ENCODE data around the gene RGL1. TPM values are rescaled to one million over a fixed set of nuclear protein-coding genes. Genes with fewer than 3 reads are reported as not detected.

Gene RGL1
- total and polyA plus RNA-seq, 7 donors, result 0.93 to 6.8 (median 3.9) TPM

DNA sequence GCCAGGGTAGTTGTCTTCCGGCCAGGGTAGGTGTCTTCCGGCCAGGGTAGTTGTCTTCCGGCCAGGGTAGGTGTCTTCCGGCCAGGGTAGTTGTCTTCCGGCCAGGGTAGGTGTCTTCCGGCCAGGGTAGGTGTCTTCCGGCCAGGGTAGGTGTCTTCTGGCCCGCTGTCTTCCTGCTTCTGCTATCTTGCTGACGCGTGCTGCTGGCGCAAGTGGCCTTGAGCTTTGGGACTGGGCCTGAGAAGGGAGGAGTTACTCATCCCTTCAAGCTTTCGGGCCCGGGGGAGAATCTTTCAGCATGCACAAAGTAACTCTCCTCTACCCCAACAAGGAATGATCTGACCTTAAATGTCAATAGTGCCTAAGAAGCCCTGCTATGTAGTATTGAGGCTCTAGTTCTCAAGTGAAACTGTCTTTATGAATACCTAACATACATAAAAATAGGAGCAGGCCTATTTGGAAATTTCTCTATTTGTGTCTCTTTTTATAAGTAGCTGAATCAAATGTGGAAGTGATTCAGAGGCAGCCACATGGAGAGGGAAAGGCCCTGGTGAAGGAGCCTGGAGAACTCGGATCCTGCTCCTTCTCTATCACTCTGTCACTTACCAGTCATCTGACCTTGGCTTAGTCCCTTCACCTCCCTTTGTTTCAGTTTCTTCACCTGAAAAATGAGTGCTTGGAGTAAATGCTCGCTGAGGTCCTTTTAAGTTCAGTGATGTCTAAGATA, 65.6 kb downstream of the RGL1 start:
- WGBS, 3 donors, result 65 to 74% (median 67%) methylated on average over 9 to 14 of the region's 15 CpGs
- peaks cover 31% of the 10 kb centered on the region for H3K4me1 ChIP-seq
- intact Hi-C loops (cut with DNase I), result no loop called here

DNA sequence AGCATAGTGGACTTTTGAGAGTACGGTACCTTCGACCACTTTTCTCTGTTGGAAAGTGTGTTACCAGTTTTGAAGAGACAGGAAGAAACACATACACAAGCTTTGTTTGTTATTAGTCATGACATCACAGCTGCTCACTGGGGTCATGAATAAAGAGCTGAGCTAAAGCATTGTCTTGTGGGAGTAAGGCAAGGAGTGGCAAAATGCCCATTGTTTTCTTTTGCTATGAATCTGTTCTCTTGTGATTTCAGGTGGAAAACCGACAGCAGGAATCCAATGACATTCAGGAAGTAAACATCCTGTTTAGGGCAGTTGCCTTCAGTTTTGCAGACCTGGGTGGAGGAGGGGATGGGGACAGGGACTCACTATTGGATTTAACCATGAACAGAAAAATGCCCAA, 66.2 kb downstream of the RGL1 start:
- ATAC-seq, result peak in 1 of 4 donors; percentile 40
- Histone ChIP-seq H3K4me3 (no peak overlapping the region), H3K9me3 (no peaks in the 10 kb centered on the region), H3K27ac (peak overlapping the region; percentile 71), H3K4me1 (peaks cover 33% of the 10 kb centered on the region), H3K27me3 (ENCODE audit: insufficient read depth in 3 of 3, low read length in 2 of 3) (no peaks in the 10 kb centered on the region), H3K36me3 (ENCODE audit: insufficient read depth in 1 of 2, low read depth in 1 of 2) (peaks cover 0 to 4% of the 10 kb centered on the region in 2 donors)
- DNase-seq, result no peak
- TF ChIP-seq CTCF (IDR thresholded peaks at IDR 0.05), result no peak
- intact Hi-C loops (cut with DNase I), result no loop called here
- 49 to 63% (median 59%) methylated on average over 3 of the region's 3 CpGs for WGBS, 3 donors

More for the DNA sequence above, 65.6 kb downstream of the RGL1 start:
- Histone ChIP-seq H3K27ac (peak overlapping the region; percentile 71), H3K4me3 (no peak overlapping the region), H3K27me3 (ENCODE audit: insufficient read depth in 3 of 3, low read length in 2 of 3) (no peaks in the 10 kb centered on the region), H3K36me3 (ENCODE audit: insufficient read depth in 1 of 2, low read depth in 1 of 2) (peaks cover 0 to 4% of the 10 kb centered on the region in 2 donors), H3K9me3 (no peaks in the 10 kb centered on the region)
- DNase-seq (peak; percentile 80 to 85), ATAC-seq (peak in 1 of 4 donors; percentile 58)
- TF ChIP-seq CTCF (IDR thresholded peaks at IDR 0.05), result no peak

DNA sequence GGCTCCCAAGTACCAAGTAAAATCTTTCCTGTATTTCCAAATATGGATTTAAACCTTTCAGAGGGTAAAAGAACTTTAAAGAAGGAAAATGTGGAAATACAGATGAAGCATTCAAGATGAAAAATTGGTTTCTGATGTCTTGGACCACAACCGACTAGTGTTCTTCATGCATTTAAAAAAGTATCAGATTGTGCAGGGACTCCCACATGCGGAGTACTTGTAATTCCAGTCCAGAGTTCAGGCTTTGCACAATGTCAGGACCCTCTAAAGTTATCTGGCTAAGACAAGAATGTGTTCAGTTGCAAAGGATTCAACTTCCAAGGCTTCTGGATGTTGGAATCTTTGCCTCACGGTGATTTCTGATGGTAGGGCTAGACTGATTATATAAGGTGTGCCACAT, 66.7 kb downstream of the RGL1 start:
- Histone ChIP-seq H3K36me3 (ENCODE audit: insufficient read depth in 1 of 2, low read depth in 1 of 2) (peaks cover 0 to 4% of the 10 kb centered on the region in 2 donors), H3K9me3 (no peaks in the 10 kb centered on the region), H3K27ac (peak overlapping the region; percentile 71), H3K27me3 (ENCODE audit: insufficient read depth in 3 of 3, low read length in 2 of 3) (no peaks in the 10 kb centered on the region), H3K4me1 (peaks cover 38% of the 10 kb centered on the region), H3K4me3 (no peak overlapping the region)
- no peak for DNase-seq
- no peak for TF ChIP-seq CTCF (IDR thresholded peaks at IDR 0.05)
- ATAC-seq, result no peak
- 57 to 59% (median 57%) methylated on average over 3 of the region's 3 CpGs for WGBS, 3 donors
- intact Hi-C loops (cut with DNase I), result no loop called here

- H3K27me3 ChIP-seq (ENCODE audit: insufficient read depth in 3 of 3, low read length in 2 of 3), result no peaks in the 10 kb centered on the region
- 29 to 34% (median 32%) methylated on average over 3 of the region's 3 CpGs for WGBS, 3 donors
- peak overlapping the region; percentile 23 for H3K27ac ChIP-seq
- peaks cover 44% of the 10 kb centered on the region for H3K4me1 ChIP-seq
- ATAC-seq, result no peak
- no peak for DNase-seq
- TF ChIP-seq CTCF (IDR thresholded peaks at IDR 0.05), result no peak
- H3K9me3 ChIP-seq, result no peaks in the 10 kb centered on the region
- intact Hi-C loops (cut with DNase I), result no loop called here
- no peaks in the 10 kb centered on the region for H3K36me3 ChIP-seq (ENCODE audit: insufficient read depth in 1 of 2, low read depth in 1 of 2)
- peak overlapping the region; percentile 28 for H3K4me3 ChIP-seq
These were observed 67.5 kb downstream of the RGL1 start for GRCh38 chr1:183872403-183872802.
